ENCODE data around the gene UXT. TPM values are rescaled to one million over a fixed set of nuclear protein-coding genes. Genes with fewer than 3 reads are reported as not detected.

UXT gene
- total and polyA plus RNA-seq, 2 of the 13 experiments (the other 11 are each of a cell fraction or from before 2014, with no cell fraction given) = 107 to 123 TPM

DNA sequence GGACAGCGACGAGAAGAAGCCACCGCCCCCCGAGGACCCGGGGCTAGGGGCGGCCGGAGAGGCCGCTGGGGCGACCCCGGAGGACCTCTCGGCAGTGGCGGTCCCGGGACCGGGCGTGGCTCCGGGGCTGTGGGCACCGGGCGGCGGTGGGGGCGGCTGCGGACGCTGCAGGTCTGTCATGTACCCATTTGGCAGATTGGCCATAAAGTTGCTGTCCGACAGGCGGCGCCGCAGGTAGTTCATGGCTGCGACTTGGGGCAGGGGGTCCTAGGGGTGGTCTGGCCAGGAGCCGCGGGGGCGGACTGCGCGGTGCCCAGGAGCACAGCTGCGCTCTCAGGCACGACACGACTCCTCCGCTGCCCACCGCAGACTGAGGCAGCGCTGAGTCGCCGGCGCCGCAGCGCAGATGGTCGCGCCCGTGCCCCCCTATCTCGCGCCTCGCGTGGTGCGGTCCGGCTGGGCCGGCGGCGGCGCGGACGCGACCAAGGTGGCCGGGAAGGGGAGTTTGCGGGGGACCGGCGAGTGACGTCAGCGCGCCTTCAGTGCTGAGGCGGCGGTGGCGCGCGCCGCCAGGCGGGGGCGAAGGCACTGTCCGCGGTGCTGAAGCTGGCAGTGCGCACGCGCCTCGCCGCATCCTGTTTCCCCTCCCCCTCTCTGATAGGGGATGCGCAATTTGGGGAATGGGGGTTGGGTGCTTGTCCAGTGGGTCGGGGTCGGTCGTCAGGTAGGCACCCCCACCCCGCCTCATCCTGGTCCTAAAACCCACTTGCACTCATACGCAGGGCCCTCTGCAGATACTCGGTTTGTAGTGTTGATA is 39.3 kb downstream of the UXT start, which contains the start of gene SYN1 (continued):
- no peak for TF ChIP-seq PAXIP1 (CRISPR knock-in tag; conservative IDR thresholded peaks at IDR 0.05)
- no peak for TF ChIP-seq ZNF674 (CRISPR knock-in tag; IDR thresholded peaks at IDR 0.05; ENCODE audit: low read depth)
- TF ChIP-seq ZSCAN31 (CRISPR knock-in tag; IDR thresholded peaks at IDR 0.05; ENCODE audit: low read depth) = no peak
- TF ChIP-seq, protein P1, sequence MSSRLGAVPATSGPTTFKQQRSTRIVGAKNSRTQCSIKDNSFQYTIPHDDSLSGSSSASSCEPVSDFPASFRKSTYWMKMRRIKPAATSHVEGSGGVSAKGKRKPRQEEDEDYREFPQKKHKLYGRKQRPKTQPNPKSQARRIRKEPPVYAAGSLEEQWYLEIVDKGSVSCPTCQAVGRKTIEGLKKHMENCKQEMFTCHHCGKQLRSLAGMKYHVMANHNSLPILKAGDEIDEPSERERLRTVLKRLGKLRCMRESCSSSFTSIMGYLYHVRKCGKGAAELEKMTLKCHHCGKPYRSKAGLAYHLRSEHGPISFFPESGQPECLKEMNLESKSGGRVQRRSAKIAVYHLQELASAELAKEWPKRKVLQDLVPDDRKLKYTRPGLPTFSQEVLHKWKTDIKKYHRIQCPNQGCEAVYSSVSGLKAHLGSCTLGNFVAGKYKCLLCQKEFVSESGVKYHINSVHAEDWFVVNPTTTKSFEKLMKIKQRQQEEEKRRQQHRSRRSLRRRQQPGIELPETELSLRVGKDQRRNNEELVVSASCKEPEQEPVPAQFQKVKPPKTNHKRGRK (CRISPR knock-in tag; IDR thresholded peaks at IDR 0.05) = no peak

GRCh38 chrX:47618923-47619485 is 40.0 kb downstream of the UXT start:
- BruUV-seq (replicated peaks) = no TSS peak
- ChIA-PET POLR2A (no interaction called here), CTCF (ENCODE audit: low intra/inter-chr PET ratio, low total read pairs) (no interaction called here)
- H3K4me1 ChIP-seq (ENCODE audit: insufficient read depth, low read length) = no peaks in the 10 kb centered on the region
- H3K9me3 ChIP-seq (ENCODE audit: low read length) = no peaks in the 10 kb centered on the region
- H3K4me2 ChIP-seq (ENCODE audit: low read depth, low read length) = no peak overlapping the region
- no peak for ATAC-seq
- H3K36me3 ChIP-seq (replicated peaks in 1 of 2; ENCODE audit: control insufficient read depth in 1 of 2, insufficient read depth in 2 of 2, low read length in 2 of 2) = no peaks in the 10 kb centered on the region
- FAIRE-seq = no peak
- WGBS (ENCODE audit: low lambda C conversion rate) = 59% methylated on average over 18 of the region's 32 CpGs
- H3K4me3 ChIP-seq (replicated peaks in 1 of 3; ENCODE audit: insufficient read depth in 1 of 3, low read depth in 2 of 3, low read length in 3 of 3) = no peak overlapping the region
- DNase-seq (ENCODE audit: low spot score) = no peak
- no peak overlapping the region for H3K27ac ChIP-seq (ENCODE audit: extremely low read length, insufficient read depth, low read length)
- peaks cover 0 to 6% of the 10 kb centered on the region in 2 experiments; a peak in 1 of 5 replicates for H3K27me3 ChIP-seq (ENCODE audit: control insufficient read depth in 1 of 2, insufficient read depth in 2 of 2, low read length in 2 of 2)
- in situ Hi-C loops (cut with HindIII; ENCODE audit: extremely low pct_ligation_motif_present, low pct_unique_long_range_greater_than_20kb) (no loop called here), intact Hi-C loops (cut with micrococcal nuclease; ENCODE audit: unreplicated experiment) (no loop called here)
- no peaks in the 10 kb centered on the region for H3K79me2 ChIP-seq (ENCODE audit: insufficient read depth, low read length)
- H3K9ac ChIP-seq (ENCODE audit: insufficient read depth, low read depth, low read length) = no peak overlapping the region
- no peaks in the 10 kb centered on the region for H4K20me1 ChIP-seq (ENCODE audit: insufficient read depth, low read length)
- no peak overlapping the region for H2AFZ ChIP-seq (ENCODE audit: low read length)
- no peak for TF ChIP-seq MTA1 (CRISPR knock-in tag; IDR thresholded peaks at IDR 0.05; ENCODE audit: borderline replicate concordance)
- no peak for TF ChIP-seq DNMT1 (CRISPR knock-in tag; IDR thresholded peaks at IDR 0.05)
- TF ChIP-seq, protein P2, sequence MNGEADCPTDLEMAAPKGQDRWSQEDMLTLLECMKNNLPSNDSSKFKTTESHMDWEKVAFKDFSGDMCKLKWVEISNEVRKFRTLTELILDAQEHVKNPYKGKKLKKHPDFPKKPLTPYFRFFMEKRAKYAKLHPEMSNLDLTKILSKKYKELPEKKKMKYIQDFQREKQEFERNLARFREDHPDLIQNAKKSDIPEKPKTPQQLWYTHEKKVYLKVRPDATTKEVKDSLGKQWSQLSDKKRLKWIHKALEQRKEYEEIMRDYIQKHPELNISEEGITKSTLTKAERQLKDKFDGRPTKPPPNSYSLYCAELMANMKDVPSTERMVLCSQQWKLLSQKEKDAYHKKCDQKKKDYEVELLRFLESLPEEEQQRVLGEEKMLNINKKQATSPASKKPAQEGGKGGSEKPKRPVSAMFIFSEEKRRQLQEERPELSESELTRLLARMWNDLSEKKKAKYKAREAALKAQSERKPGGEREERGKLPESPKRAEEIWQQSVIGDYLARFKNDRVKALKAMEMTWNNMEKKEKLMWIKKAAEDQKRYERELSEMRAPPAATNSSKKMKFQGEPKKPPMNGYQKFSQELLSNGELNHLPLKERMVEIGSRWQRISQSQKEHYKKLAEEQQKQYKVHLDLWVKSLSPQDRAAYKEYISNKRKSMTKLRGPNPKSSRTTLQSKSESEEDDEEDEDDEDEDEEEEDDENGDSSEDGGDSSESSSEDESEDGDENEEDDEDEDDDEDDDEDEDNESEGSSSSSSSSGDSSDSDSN (CRISPR knock-in tag; IDR thresholded peaks at IDR 0.05) = no peak
- no peak for TF ChIP-seq TFE3 (CRISPR knock-in tag; IDR thresholded peaks at IDR 0.05)
- no peak for TF ChIP-seq CERS6 (CRISPR knock-in tag; IDR thresholded peaks at IDR 0.05)
